ENCODE measurements around the gene SP110.

Gene SP110

DNA sequence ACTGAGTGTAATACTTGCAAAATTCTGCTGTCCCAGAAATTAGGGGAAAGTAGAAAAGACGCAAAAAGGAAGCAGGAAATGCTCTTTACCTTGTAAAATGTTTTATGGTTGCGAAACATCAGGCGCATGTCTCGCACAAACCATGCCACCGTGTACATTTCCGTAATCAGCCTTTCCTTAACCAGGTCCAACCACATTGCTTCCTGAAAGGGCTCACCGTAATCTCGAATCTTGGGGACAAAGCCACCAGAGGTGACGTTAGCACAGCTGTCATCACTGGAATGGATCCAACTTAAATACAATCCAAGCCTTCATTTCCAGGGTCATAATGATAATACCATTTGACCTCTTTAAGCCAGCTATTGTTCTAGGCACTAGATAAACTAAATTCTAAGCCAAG, 49.3 kb downstream of the SP110 start:
- DNase-seq (ENCODE audit: low spot score): no peak

DNA sequence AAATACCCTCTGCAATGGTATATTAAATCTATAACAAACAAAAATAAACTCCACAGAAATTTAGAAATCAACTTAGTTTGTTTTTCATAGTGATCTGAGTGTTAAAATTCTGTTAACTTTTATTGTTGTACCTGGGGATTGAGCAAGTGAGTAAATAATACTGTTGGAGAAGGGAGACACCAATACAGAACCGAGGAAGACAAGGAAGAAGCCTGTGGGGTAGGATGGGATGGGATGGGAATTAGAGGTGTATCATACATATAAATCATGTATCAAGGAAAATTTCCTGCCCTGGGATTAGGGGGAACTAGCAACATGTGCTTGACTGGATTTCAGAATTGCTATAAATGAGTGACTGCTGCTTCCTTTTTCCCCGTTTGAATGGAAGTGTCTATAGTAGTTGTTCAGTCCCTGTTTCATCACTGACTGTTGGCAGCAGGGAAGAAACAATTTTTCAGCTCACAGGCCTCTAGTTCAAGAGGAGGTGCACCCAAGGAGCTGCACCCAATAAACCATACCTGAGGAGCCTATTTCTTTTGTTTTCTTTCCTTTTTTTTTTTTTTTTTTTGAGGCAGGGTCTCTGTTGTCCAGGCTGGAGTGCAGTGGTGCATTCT, 53.1 kb downstream of the SP110 start:
- DNase-seq (ENCODE audit: low spot score): no peak

DNA sequence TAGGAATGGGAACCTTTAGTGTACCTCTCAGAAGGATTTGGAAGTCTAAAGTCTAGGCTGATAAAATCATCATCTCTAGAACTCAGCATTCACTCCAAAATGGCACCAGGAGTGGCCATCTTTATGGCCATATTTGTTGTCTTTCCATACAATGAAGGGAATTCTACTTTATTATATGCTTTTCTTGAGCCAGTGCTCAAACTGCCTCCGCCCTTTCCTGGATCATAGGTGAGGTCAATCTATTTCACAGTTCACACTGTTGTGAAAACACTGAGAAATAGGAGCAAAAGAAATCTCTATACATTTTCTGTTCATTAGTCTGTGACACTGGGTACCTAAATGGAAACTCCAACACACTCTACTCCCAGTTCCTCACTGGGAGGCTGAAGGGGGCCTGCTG, 55.6 kb downstream of the SP110 start:
- no peak for DNase-seq (ENCODE audit: low spot score)

DNA sequence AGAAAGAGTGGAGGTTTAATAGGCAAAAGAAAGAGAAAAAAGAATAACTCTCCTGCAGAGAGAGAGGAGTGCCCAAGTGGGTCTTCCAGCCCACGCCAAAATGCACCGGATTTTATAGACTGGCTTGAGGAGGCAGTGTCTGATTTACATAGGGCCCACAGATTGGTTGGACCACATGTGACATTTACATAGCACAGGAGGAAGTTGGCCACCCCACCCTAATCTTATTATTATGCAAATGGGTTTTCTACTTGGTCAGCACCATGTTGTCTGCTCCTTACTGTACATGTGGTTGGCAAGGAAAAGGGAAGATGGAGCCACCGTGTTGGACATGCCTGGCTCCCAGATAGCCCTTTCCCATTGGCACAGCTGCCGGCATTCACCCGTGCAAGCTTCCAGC, 56.8 kb downstream of the SP110 start:
- DNase-seq (ENCODE audit: low spot score): no peak

DNA sequence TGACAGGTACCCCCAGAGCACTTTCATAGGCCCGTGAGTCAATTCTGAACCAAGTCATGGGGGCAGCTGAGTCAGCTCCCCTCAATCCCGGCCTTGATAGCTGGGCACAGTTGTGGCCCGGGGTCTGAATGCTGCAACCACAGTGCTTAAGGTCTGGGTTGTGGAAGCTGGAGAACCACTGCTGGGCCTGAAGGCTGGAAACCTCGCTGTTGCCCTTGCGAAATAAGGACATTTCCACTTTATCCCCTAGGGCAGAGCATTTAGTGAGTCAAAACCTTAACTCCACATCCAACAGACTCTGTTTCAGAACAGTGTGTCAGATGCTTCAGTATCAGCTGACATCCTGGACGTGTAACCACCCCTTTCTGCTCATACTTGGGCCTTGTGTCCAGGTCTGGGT, 58.6 kb downstream of the SP110 start:
- no peak for DNase-seq (ENCODE audit: low spot score)

DNA sequence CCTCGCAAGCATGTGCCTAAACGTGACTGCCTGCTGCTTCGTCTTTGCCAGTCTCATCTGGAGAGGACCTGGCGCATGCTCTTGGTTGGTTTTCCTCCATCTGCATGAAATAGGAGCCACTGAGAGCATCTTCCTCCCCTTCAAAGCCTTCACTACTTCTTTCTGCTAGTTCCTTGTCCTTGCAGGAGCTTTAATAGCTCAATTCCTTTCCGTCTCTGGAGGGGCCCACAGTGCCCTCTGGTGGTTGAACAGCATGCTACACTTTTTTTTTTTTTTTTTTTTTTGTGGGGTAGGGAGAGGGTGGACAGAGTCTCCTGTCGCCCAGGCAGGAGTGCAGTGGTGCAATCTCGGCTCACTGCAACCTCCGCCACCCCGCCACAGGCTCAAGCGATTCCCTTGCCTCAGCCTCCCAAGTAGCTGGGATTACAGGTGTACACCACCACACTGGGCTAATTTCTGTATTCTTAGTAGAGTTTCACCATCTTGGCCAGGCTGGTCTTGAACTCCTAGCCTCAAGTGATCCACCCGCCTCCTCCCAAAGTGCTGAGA, 59.6 kb downstream of the SP110 start:
- peak; percentile 58 for DNase-seq (ENCODE audit: low spot score)

DNA sequence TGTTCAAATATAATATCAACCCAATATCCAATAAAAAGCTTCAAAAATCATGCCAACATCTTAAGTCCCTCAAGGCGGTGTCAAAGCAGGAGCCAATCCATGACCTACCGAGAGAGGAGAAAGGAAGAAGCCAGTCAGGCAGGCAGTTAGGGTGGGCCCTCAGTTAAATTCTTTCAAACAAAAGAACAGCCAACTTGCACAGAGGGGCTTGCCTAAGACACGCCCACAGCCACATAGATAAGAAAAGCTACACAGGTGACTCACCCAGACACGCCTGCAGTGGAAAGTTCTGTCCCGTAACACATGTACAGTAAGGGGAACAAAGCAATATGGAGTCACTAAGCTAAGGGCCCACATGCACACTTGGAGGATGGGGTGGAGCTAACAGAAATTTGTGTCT, 61.3 kb downstream of the SP110 start:
- no peak for DNase-seq (ENCODE audit: low spot score)

DNA sequence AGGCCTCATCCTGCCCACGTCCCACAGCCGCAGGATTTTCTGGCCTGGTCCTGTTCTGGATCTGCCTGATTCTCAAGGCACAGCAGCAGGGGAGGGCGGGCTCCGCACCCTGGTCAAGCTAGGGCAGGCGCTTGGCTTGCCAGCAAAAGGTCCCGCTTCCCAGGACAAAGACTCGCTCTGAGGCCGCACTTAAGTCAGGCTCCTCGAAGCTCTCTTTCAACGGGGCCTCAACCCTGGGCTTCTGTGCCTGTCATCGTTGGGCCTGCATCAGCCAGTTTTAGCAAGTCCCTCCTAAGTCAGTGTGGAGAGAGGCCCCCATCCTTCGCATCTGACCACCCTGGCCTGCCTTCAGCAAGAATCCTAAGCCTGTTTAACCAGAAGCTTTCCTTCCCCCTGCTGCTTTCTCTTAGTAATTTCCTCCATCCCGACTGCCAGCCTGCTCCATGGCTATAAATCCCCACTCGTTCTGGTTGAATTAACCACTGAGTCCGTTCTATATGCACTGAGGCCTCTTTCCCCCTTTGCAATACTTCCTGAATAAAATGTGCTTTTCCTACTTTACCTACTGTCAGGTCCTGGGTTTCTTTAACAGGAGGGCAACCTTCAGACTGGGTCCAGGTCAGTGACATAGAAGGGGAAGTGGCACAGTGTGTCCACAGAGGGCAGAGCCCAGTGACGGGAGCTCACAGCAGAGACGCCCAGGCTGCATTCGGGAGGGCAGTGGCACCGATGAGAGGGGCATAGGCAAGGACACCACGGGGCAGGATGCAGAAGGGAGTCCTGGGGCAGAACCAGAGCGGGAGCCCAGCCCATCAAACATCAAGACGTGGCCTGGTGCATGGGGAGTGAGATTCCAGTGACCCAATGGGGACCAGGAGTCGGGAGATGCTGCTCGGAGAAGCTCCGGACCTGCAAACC, 62.7 kb downstream of the SP110 start:
- no peak for DNase-seq (ENCODE audit: low spot score)

DNA sequence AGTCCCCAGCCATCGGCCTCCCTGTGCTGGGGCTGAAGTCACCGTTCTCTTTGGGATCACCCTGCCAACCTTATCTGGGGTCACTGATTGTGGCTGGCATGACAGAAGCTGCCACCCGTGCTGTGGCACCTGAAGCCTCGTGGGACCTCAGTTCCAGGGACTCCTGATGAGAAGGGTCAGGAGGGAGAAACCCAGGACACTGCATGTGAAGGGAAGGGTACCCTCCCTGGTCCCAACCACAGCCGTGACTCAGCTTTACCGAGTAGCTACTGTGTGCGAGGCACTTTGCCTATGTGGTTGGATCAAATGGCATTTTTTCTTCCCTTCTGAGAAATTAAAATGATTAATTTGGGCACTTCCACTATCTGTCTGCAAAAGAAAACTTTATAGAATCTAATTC, 64.4 kb downstream of the SP110 start:
- DNase-seq (ENCODE audit: low spot score): no peak

DNA sequence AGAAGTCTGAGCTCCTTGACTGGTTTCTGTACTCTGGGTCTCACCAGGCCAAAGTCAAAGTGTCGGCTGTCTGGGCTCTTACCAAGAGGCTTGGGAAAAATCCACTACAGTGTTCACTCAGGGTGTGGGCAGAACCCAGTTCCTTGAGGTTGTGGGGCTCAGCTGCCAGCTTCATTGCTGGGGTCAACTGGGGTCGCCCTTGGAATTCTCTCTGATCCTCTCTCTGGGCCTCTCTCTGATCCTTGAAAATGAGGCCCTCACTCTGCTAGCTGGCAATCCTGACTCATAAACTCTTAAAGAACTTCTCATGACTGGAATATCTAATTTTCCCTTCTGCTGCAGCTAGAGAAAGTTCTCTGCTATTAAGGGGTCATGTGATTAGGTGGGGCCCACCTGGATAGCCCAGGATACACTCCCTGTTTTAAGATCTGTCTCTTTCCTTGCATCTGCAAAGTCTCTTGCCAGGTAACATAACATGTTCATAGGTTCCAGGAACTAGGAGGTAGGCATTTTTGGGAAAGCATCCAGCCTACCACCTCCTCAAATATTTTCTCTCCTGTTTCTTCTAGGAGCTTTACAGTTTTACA, 66.3 kb downstream of the SP110 start:
- DNase-seq (ENCODE audit: low spot score): peak; percentile 6

DNA sequence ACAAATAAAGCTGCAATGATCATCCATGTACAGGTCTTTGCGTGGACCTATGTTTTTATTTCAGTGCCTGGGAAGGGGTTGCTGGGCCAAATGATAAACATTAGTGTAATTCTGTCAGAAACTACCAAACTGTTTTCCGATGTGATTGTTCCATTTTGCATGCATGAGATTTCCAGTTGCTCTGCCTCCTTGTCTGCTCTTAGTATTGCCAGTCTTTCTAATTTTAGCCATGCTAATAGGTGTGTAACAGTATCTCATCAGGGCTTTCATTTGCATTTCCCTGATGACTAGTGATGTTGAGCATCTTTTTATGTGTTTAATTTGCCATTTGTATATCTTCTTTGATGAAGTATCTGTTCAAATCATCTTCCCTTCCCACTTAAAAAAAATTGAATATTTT, 67.5 kb downstream of the SP110 start:
- no peak for DNase-seq (ENCODE audit: low spot score)

DNA sequence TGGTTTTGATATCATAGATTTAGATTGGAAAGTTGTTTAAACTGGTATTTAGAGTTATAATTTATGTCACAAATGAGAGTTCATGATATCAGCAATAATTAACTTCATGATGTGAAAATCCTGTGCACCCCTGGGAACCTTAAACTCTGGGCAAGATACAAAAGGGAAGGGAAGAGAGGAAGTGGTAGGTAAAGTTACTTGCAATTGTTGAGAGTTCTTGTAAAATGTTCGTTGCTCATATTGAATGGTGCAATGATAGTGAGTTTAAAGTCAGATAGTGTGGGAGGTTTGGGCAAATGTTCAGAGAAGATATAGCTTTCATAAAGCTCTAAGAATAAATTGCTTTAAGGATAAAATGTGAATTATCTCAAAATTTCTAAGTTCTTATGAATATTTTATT, 75.4 kb downstream of the SP110 start:
- DNase-seq (ENCODE audit: low spot score): no peak

DNA sequence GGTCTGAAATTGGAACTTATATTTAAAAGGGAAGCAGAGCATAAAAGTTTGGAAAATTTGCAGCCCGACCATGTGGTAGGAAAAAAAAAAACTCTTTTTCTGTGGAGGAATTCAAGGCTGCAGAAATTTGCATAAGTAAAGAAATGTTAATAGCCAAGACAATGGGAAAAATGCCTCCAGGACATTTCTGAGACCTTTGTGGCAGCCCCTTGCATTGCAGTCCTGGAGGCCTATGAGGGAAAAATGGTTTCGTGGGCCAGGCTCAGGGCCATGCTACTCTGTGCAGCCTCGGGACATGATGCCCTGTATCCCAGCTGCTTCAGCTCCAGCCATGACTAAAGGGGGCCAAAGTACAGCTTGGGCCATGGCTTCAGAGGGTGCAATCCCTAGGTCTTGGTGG, 79.1 kb downstream of the SP110 start:
- no peak for DNase-seq (ENCODE audit: low spot score)

DNA sequence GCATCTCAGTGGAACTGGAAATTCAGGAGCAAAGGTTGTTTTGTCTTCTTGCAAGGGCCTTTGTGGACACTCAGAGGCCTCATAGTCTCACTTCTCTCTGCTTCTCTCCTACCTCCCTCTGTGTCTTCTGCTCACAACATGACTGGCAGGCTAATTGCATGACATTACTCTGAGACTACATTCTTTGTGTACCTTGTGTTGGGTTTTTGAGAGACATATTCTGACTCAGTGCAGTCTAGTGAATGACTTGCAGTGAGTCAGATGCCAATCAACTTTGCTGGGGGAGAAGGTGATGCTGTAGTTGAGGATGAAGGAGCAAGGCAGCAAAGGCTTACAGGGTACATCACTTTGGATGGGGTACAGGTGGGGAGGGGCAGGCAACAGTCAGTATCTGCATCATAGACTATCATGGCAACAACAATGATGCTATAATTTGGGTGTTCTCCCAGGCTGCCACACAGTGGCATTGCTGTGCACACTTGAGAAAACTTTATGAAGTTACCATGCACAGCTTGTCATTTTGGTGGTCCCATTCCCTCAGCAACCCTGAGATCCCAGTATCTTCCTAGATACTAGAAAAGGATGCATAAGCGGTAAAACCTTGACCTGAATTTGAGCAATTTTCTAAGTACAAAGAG, 81.8 kb downstream of the SP110 start:
- peak; percentile 91 for DNase-seq (ENCODE audit: low spot score)

DNA sequence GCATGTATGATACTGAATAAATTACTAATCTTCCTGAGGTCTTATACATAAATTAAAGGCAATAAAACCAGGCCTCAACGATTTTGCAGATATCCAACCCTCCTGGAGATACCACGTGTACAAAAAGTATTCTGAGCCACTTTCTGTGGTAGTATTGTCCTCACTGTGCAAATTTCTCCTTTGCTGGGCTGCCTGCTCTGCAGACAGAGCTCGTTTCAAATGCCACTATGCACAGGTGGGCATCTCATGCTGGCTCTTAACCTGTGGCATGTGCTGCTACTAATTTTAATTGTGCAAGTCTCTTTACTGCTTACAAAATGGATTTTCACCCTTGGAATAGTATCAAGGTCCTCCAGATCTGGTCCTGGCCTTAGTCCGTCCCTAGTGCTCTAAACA, 84.7 kb downstream of the SP110 start:
- DNase-seq (ENCODE audit: low spot score): no peak

DNA sequence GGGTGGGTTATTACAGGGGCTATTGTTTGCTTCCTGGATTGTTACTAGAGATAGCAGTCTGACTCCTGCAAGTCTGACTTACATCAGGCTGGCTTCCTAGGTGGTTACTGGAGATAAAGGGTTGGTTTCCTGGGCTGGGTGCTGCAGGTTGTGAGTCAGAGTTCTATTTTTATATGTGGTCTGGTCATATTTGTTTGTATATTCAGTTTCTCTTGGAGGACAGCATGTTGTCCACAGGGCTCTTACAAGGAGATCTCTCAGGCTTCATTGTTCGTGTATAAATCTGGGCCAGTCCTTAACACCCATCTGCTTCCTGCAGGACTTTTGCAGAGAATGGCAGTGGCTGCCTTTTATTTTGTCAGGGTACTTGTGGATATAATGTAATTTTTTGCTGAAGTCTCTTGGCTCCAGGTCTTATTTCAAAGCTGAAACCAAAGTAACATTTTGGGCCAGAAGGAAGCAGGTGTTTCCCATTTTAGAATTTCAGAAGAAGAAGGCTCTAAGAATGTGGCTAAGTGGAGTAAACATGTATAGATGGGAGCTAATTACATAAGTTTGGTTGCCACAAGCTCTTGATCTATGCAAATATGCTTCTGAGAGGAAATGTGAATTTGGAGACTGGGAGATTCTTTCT, 85.2 kb downstream of the SP110 start:
- DNase-seq (ENCODE audit: low spot score): peak; percentile 58

DNA sequence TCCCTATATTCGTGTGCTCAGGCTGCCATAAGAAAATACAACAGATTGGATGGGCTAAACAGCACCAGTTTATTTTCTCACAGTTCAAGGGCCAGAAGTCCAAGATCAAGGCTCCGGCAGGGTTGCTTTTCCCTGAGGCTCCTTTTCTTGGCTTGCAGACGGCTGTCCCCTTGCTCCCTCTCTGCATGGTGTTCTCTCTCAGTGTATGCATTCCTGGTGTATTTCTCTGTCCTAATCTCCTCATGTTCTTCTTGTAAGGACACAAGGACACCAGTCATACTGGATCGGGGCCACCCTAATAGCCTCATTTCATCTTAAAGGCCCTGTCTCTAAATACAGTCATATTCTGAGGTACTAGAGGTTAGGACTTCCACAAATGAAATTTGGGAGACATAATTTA, 88.4 kb downstream of the SP110 start:
- no peak for DNase-seq (ENCODE audit: low spot score)

DNA sequence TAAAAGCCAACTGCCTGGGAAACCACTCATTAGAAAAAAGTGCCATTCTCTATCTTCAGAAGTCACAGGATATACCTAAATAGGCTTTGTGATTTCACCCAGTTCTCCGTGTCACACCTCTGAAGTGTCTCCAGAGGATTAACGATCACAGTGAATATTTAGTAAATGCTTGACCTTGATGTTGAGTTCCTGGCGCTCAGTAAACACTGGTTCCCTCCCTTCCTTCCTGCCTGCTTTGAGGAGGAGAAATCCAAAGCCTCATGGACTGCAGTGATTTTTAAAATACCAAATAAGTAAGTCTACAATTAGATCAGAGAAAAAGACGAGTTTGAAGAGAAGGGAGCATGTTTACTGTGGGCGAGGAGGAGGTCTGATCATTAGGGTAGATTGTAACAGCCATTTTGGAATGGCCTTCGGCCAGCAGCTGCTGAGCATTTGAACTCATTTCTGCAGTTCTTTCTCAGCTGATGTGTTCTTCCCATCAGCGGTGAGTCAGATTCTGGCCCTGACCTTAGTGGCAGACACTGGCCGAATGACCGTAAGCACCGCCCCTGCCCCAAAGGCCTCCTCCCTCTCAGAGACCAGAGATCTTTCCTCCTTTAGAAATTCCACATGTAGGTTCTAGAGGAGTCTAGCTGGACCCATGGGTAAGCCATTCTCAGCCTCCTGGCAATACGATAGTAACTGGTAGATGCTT, 89.0 kb downstream of the SP110 start:
- DNase-seq (ENCODE audit: low spot score): peak; percentile 79

DNA sequence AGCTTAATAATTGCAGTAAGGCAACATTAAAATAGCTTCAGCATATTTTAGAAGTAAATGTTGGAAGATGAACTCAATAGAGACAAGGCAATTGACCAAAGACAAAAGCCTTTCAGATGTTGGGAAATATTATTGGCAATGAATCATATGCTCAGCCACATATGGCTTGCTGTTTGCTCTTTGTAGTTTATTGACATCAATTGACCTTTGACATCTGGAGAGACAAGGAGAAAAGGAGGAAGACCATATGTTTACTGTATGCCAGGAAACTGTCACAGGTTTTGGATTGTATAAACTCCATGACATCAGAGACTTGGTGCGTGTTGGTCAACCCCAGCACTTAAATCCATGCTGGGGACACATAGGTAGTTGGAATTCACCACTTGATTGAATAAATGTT, 90.4 kb downstream of the SP110 start:
- DNase-seq (ENCODE audit: low spot score): no peak

DNA sequence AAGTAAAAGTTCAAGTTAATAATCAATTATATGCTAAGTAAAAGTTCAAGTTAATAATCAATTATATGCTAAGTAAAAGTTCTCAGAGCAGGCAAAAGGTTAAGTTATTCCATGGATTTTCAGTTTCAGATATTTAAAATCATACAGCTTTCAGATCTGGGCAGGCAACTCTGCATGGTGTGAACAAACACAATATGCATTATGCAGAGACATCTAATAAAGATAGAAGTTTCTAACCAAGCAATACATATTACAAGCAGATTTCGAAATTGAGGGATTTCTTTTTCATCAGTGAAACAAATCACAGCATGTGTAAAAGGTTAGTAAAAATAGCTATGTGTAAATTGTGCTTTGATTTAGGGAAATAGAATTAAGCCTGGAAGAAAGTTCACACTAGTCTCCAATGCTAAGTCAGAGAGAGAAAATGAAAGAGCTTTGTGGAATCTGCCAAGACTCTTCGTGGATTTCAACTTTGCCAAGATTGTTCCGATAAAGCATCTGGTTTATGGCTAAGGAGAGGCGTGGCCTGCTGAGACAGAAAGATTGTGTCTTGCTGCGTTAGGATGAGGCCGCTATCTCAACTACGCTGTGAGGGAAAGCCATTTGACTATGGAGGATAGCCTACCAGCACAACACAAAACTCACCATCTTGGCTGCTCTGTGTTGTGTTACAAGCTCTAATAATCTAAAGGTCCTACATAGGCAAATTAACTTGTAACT, 91.0 kb downstream of the SP110 start:
- no peak for DNase-seq (ENCODE audit: low spot score)

DNA sequence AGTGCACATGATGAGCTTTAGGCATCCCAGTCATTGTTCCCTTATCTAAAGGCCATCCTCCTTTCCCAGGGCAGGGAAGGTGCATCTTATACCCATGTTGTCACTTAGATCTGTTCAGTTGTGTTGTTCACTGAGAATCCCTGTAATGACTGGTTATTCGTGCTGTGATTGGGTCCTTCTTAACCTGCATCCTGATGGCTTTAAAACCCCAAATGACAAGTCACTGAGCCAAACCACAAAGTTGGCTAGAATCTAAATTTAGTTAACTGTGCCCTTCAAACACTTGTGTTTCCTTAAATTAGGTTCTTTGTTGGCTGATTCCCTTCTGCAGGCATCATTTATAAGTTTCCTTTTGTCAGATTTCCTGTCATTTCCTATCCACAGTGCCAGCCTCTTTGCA, 92.6 kb downstream of the SP110 start:
- no peak for DNase-seq (ENCODE audit: low spot score)
